Esophagus squamous epithelium (tissue), 4 donors: ENCODE data around the gene SPAG9.

Source experiments
- CTCF ChIP-seq, 6 experiments: fragments of 450-650 bp in 4 of 6; fragments of 200-600 bp in 2 of 6; sonication (generic) in 2 of 6; IDR thresholded peaks; one replicate each; pipeline ENCODE4 v1.5.1; 2016 to 2019; ENCODE audit warnings: antibody characterized with exemption in 6 of 6, mild to moderate bottlenecking in 4 of 6, moderate library complexity in 4 of 6
- POLR2A ChIP-seq, 4 donors: fragments of 450-650 bp; IDR thresholded peaks; one replicate each; pipeline ENCODE4 v1.6.1; 2017; ENCODE audit warnings: antibody characterized with exemption in 4 of 4, mild to moderate bottlenecking in 4 of 4, moderate library complexity in 3 of 4

DNA sequence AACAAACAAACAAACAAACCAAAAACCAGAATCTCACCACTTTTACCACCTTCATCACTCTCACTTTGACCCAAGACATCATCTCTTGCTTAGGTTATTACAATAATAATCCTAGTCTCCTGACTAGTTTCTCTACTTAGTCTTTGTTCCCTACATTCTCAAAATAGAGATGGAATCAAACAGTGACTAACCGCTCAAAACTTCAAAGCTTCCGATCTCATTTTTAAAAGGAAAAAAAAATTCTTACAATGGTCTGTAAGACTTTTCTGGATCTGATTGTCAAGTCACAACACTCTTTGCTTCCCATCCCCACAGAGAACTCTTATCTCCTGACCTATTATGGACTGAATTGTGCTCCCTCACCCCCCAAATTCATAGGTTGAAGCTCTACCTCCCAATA lies 60.9 kb downstream of the SPAG9 start:
- TF ChIP-seq CTCF (IDR thresholded peaks at IDR 0.05) (no peak), POLR2A (IDR thresholded peaks at IDR 0.05) (no peak)
